ENCODE data around the gene SEMA5A. TPM values are rescaled to one million over a fixed set of nuclear protein-coding genes. Genes with fewer than 3 reads are reported as not detected.

SEMA5A gene
- polyA plus RNA-seq, 1 of the 3 experiments (the other 2 are of a cell fraction): 0.58 TPM

- DNase-seq: no peak
These were observed 122.3 kb downstream of the SEMA5A start for GRCh38 chr5:9423571-9423970.

DNA sequence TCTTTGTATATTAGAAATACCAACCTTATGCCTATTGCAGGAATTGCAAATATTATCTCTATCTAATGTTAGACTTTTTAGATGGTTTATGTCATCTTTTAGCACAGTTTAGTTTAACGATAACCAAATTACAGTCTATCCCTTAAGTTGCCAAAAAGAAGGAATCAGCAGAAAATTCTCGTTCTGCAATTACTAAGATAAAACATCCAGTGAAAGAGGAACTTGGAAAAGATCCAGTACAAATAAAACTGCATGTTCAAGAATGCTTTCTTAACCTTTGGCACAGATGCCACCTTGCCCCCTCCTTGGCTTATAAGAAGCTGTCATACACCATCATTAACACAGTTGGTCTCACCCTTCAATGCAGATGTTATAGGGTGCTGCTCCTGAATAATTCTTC is 124.0 kb downstream of the SEMA5A start:
- CTCF ChIA-PET: no interaction called here
- Histone ChIP-seq H3K79me2 (ENCODE audit: insufficient read depth) (no peaks in the 10 kb centered on the region), H3K4me3 (ENCODE audit: low read depth in 2 of 2, low read length in 1 of 2) (no peak overlapping the region), H3K9ac (no peak overlapping the region), H4K20me1 (ENCODE audit: insufficient read depth) (no peaks in the 10 kb centered on the region), H3K27ac (ENCODE audit: low read depth in 2 of 2, low read length in 1 of 2) (no peak overlapping the region), H3K4me2 (no peak overlapping the region), H2AFZ (ENCODE audit: low read depth) (no peak overlapping the region), H3K27me3 (ENCODE audit: insufficient read depth) (no peaks in the 10 kb centered on the region), H3K36me3 (replicated peaks in 1 of 2; ENCODE audit: control insufficient read depth in 1 of 2, insufficient read depth in 2 of 2, low read length in 1 of 2) (no peaks in the 10 kb centered on the region), H3K9me3 (no peaks in the 10 kb centered on the region), H3K9me2 (no peaks in the 10 kb centered on the region), H3F3A (replicated peaks; ENCODE audit: insufficient read depth) (no peaks in the 10 kb centered on the region), H3K4me1 (ENCODE audit: control insufficient read depth in 1 of 2, insufficient read depth in 2 of 2, low read depth in 1 of 2, low read length in 1 of 2) (no peaks in the 10 kb centered on the region)
- POLR2A ChIA-PET: no interaction called here
- TF ChIP-seq TEAD4 (IDR thresholded peaks at IDR 0.05; ENCODE audit: borderline replicate concordance, insufficient read depth) (no peak), RCOR1 (IDR thresholded peaks at IDR 0.05; ENCODE audit: low read length) (no peak), ELF1 (IDR thresholded peaks at IDR 0.05) (no peak), GATA2 (CRISPR knock-in tag; IDR thresholded peaks at IDR 0.05) (no peak), MXI1 (IDR thresholded peaks at IDR 0.05; ENCODE audit: low read depth, low read length) (no peak), EZH2phosphoT487 (IDR thresholded peaks at IDR 0.05; ENCODE audit: borderline replicate concordance, low read depth) (no peak), TAF1 (IDR thresholded peaks at IDR 0.05; ENCODE audit: borderline replicate concordance, low read depth, low read length) (no peak)
- TF ChIP-seq, protein P1, sequence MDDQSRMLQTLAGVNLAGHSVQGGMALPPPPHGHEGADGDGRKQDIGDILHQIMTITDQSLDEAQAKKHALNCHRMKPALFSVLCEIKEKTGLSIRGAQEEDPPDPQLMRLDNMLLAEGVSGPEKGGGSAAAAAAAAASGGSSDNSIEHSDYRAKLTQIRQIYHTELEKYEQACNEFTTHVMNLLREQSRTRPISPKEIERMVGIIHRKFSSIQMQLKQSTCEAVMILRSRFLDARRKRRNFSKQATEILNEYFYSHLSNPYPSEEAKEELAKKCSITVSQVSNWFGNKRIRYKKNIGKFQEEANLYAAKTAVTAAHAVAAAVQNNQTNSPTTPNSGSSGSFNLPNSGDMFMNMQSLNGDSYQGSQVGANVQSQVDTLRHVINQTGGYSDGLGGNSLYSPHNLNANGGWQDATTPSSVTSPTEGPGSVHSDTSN (IDR thresholded peaks at IDR 0.05): no peak
- 29% methylated on average over 2 of the region's 2 CpGs for WGBS (ENCODE audit: low lambda C conversion rate)
- no peak for DNase-seq

More at GRCh38 chr5:9423571-9423970, 122.3 kb downstream of the SEMA5A start:
- Histone ChIP-seq H3K27ac (ENCODE audit: low read depth in 2 of 2, low read length in 1 of 2) (no peak overlapping the region), H4K20me1 (ENCODE audit: insufficient read depth) (no peaks in the 10 kb centered on the region), H3K9ac (no peak overlapping the region), H3K4me1 (ENCODE audit: control insufficient read depth in 1 of 2, insufficient read depth in 2 of 2, low read depth in 1 of 2, low read length in 1 of 2) (no peaks in the 10 kb centered on the region), H3K27me3 (ENCODE audit: insufficient read depth) (no peaks in the 10 kb centered on the region), H3F3A (replicated peaks; ENCODE audit: insufficient read depth) (no peaks in the 10 kb centered on the region), H3K4me2 (no peak overlapping the region), H3K4me3 (ENCODE audit: low read depth in 2 of 2, low read length in 1 of 2) (no peak overlapping the region), H3K9me3 (no peaks in the 10 kb centered on the region), H3K9me2 (no peaks in the 10 kb centered on the region), H2AFZ (ENCODE audit: low read depth) (no peak overlapping the region), H3K79me2 (ENCODE audit: insufficient read depth) (no peaks in the 10 kb centered on the region), H3K36me3 (replicated peaks in 1 of 2; ENCODE audit: control insufficient read depth in 1 of 2, insufficient read depth in 2 of 2, low read length in 1 of 2) (no peaks in the 10 kb centered on the region)
- 56% methylated on average over 1 of the region's 1 CpG for WGBS (ENCODE audit: low lambda C conversion rate)
- ChIA-PET CTCF (interaction anchor here (1.2 kb wide), 1 partner anchor 35 kb away, joined by 3 read pairs; no protein-coding TSS in a partner anchor), POLR2A (no interaction called here)
- no peak for TF ChIP-seq FOSL2 (IDR thresholded peaks at IDR 0.05; ENCODE audit: borderline replicate concordance, low read depth)
- no peak for TF ChIP-seq USF1 (IDR thresholded peaks at IDR 0.05; ENCODE audit: borderline replicate concordance, low read depth)
- TF ChIP-seq, protein P1 (IDR thresholded peaks at IDR 0.05): no peak
- TF ChIP-seq GATA2 (CRISPR knock-in tag; IDR thresholded peaks at IDR 0.05): no peak
- TF ChIP-seq RAD21 (IDR thresholded peaks at IDR 0.05; ENCODE audit: low read length): no peak
- no peak for TF ChIP-seq RFX5 (IDR thresholded peaks at IDR 0.05; ENCODE audit: low read length)
- no peak for TF ChIP-seq GABPA (IDR thresholded peaks at IDR 0.05; ENCODE audit: low read depth)
- TF ChIP-seq TCF12 (IDR thresholded peaks at IDR 0.05): no peak
